Smooth muscle cell (in vitro differentiated cells): Measurements from ENCODE around the gene CSF1R. TPM values are rescaled to one million over a fixed set of nuclear protein-coding genes. Genes with fewer than 3 reads are reported as not detected.

Experiments used
- DNase-seq: peaks from one replicate; lab custom pipeline; 2025; ENCODE audit not compliant: unreplicated experiment; lab: John Stamatoyannopoulos, UW
- H2AFZ ChIP-seq: fragments of 200-600 bp; sonication (generic); 2 replicates; pipeline ENCODE4 v1.6.0; 2016; ENCODE audit warnings: antibody characterized with exemption, low read depth, mild to moderate bottlenecking
- H3F3A ChIP-seq: fragments of 200-600 bp; sonication (generic); 2 replicates; pipeline ENCODE4 v1.6.0; 2017; ENCODE audit warnings: antibody characterized with exemption, low read depth
- H3K27ac ChIP-seq: fragments of 200-600 bp; sonication (generic); 2 replicates; pipeline ENCODE4 v1.5.1; 2016; ENCODE audit warnings: low read depth, mild to moderate bottlenecking
- H3K27me3 ChIP-seq: fragments of 200-600 bp; sonication (generic); 2 replicates; pipeline ENCODE4 v1.6.1; 2016; ENCODE audit warnings: low read depth, mild to moderate bottlenecking
- H3K36me3 ChIP-seq: fragments of 200-600 bp; sonication (generic); 2 replicates; pipeline ENCODE4 v1.5.1; 2016; ENCODE audit warnings: low read depth
- H3K4me1 ChIP-seq: fragments of 200-600 bp; sonication (generic); 2 replicates; pipeline ENCODE4 v1.5.1; 2016; ENCODE audit warnings: low read depth
- H3K4me2 ChIP-seq: fragments of 200-600 bp; sonication (generic); 2 replicates; pipeline ENCODE4 v1.6.0; 2016; ENCODE audit warnings: mild to moderate bottlenecking
- H3K4me3 ChIP-seq: fragments of 200-600 bp; sonication (generic); 2 replicates; pipeline ENCODE4 v1.5.1; 2016; ENCODE audit warnings: mild to moderate bottlenecking
- H3K79me2 ChIP-seq: fragments of 200-600 bp; sonication (generic); 2 replicates; pipeline ENCODE4 v1.6.0; 2016; ENCODE audit warnings: low read depth, mild to moderate bottlenecking
- H3K9ac ChIP-seq: fragments of 200-600 bp; sonication (generic); 2 replicates; pipeline ENCODE4 v1.6.0; 2016; ENCODE audit warnings: low read depth
- H3K9me3 ChIP-seq: fragments of 200-600 bp; sonication (generic); replicated peaks from 2 replicates; pipeline ENCODE4 v1.5.1; 2016; ENCODE audit warnings: low read depth
- H4K20me1 ChIP-seq: fragments of 200-600 bp; sonication (generic); 2 replicates; pipeline ENCODE4 v1.6.0; 2016; ENCODE audit warnings: low read depth
- CTCF ChIP-seq: fragments of 200-600 bp; sonication (generic); IDR thresholded peaks from 2 replicates; pipeline ENCODE4 v1.5.1; 2017; ENCODE audit warnings: borderline replicate concordance, mild to moderate bottlenecking, antibody characterized with exemption; ENCODE audit not compliant: insufficient read depth, poor library complexity, severe bottlenecking
- WGBS: methylation state at CpG from one replicate; pipeline ENCODE4 v1.1.7; 2016; ENCODE audit warnings: low lambda C conversion rate; 5-methylcytosine and 5-hydroxymethylcytosine counted together
- polyA plus RNA-seq: library from polyadenylated mRNA; unstranded; fragments of >200 nt; fragmentation: Nextera tagmentation; extraction: Ambion mirVana; gene quantifications from 2 replicates; pipeline ENCODE4 v1.2.1, GENCODE V29; 2016
- total RNA-seq: library from RNA; depleted of rRNA; stranded (reverse); fragments of >200 nt; gene quantifications from 2 replicates; pipeline ENCODE4 v1.2.3, GENCODE V29; 2014

The CSF1R gene
- total and polyA plus RNA-seq, 2 experiments from 2014 or later = 2.2 to 3.9 TPM

- Histone ChIP-seq H3K9ac (no peak overlapping the region), H4K20me1 (no peaks in the 10 kb centered on the region), H3K4me2 (no peak overlapping the region), H3K79me2 (no peaks in the 10 kb centered on the region), H3K4me3 (no peak overlapping the region), H3K27me3 (no peaks in the 10 kb centered on the region), H3K36me3 (peaks cover 9% of the 10 kb centered on the region), H2AFZ (no peak overlapping the region), H3K27ac (no peak overlapping the region), H3K4me1 (no peaks in the 10 kb centered on the region), H3F3A (no peaks in the 10 kb centered on the region), H3K9me3 (no peaks in the 10 kb centered on the region)
- no peak for DNase-seq
- no peak for TF ChIP-seq CTCF
- WGBS = 97% methylated on average over 4 of the region's 4 CpGs
These were observed 59.6 kb downstream of the CSF1R start for GRCh38 chr5:150026682-150027172.

- Histone ChIP-seq H3K4me2 (no peak overlapping the region), H3K4me3 (no peak overlapping the region), H3K27me3 (no peaks in the 10 kb centered on the region), H3K79me2 (no peaks in the 10 kb centered on the region), H3K27ac (no peak overlapping the region), H3K4me1 (no peaks in the 10 kb centered on the region), H4K20me1 (no peaks in the 10 kb centered on the region), H3F3A (peaks cover 7% of the 10 kb centered on the region), H3K9me3 (no peaks in the 10 kb centered on the region), H3K36me3 (peaks cover 15% of the 10 kb centered on the region), H3K9ac (no peak overlapping the region), H2AFZ (no peak overlapping the region)
- WGBS = 91% methylated on average over 9 of the region's 9 CpGs
- no peak for DNase-seq
- TF ChIP-seq CTCF = no peak
These were observed 61.9 kb downstream of the CSF1R start for GRCh38 chr5:150024346-150024984.

- Histone ChIP-seq H3K4me2 (no peak overlapping the region), H3K4me3 (no peak overlapping the region), H3K79me2 (no peaks in the 10 kb centered on the region), H3K27ac (peak overlapping the region; percentile 86), H3K9me3 (no peaks in the 10 kb centered on the region), H3K27me3 (no peaks in the 10 kb centered on the region), H2AFZ (no peak overlapping the region), H3F3A (peaks cover 7% of the 10 kb centered on the region), H3K4me1 (no peaks in the 10 kb centered on the region), H3K9ac (peak overlapping the region; percentile 8), H4K20me1 (no peaks in the 10 kb centered on the region), H3K36me3 (peaks cover 22% of the 10 kb centered on the region)
- WGBS = 96% methylated on average over 1 of the region's 1 CpG
- DNase-seq = no peak
- TF ChIP-seq CTCF = no peak
These were observed 63.2 kb downstream of the CSF1R start for GRCh38 chr5:150023136-150023535.

GRCh38 chr5:150022681-150023080 lies 63.7 kb downstream of the CSF1R start:
- Histone ChIP-seq H3K9ac (peak overlapping the region; percentile 8), H3K27me3 (no peaks in the 10 kb centered on the region), H3K9me3 (no peaks in the 10 kb centered on the region), H3K4me3 (no peak overlapping the region), H4K20me1 (peaks cover 3% of the 10 kb centered on the region), H3K79me2 (no peaks in the 10 kb centered on the region), H3F3A (peaks cover 7% of the 10 kb centered on the region), H3K4me2 (peak overlapping the region; percentile 25), H2AFZ (no peak overlapping the region), H3K36me3 (peaks cover 19% of the 10 kb centered on the region), H3K27ac (peak overlapping the region; percentile 86), H3K4me1 (no peaks in the 10 kb centered on the region)
- no peak for DNase-seq
- no peak for TF ChIP-seq CTCF
- 81% methylated on average over 2 of the region's 2 CpGs for WGBS
